GM19193 (cell line): Measurements from ENCODE around the gene KCNK7.

Experiments
- POLR2A ChIP-seq: IDR thresholded peaks from 4 replicates; pipeline ENCODE4 v1.6.1; 2011; ENCODE audit not compliant: insufficient read depth, insufficient read length; ENCODE audit errors: extremely low read depth

Gene KCNK7

GRCh38 chr11:65617990-65618751 lies 22.6 kb upstream of the KCNK7 start:
- no peak for TF ChIP-seq POLR2A

DNA sequence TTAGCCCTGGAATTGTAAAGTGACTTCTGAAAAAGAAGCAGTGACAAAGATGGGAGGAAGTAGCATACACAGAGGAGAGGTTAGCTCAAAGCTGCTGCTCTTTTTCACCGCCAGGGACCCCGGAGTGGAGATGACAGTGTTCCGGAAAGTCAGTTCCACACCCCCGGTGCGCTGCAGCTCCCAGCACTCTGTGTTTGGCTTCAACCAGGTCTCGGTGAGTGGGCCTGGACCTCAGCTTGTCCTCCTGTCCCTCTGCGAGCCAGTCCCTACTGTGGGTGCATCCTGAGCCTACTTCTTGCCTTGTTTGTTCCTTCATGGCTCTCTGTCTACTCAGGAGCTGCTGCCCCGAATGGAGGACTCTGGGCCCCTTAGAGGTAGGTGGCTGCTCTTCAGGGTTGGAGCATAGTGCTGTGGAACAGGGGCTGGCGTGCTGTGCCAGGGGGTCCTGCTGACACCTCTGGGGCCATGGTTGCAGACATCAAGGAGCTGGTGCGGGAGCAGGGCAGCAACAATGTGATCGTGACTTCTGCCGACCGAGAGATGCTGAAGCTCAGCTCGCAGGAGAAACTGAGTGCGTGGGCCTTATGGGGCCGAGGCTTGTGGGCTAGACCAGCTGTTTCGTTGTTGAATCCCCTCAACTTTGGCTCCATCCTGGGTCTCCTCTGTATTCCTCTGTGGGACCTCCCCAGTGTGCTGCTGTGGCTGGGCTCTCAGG lies 21.7 kb upstream of the KCNK7 start:
- TF ChIP-seq POLR2A = no peak

GRCh38 chr11:65616575-65617001 lies 21.0 kb upstream of the KCNK7 start:
- TF ChIP-seq POLR2A = no peak

GRCh38 chr11:65615950-65616574 lies 20.5 kb upstream of the KCNK7 start:
- no peak for TF ChIP-seq POLR2A

DNA sequence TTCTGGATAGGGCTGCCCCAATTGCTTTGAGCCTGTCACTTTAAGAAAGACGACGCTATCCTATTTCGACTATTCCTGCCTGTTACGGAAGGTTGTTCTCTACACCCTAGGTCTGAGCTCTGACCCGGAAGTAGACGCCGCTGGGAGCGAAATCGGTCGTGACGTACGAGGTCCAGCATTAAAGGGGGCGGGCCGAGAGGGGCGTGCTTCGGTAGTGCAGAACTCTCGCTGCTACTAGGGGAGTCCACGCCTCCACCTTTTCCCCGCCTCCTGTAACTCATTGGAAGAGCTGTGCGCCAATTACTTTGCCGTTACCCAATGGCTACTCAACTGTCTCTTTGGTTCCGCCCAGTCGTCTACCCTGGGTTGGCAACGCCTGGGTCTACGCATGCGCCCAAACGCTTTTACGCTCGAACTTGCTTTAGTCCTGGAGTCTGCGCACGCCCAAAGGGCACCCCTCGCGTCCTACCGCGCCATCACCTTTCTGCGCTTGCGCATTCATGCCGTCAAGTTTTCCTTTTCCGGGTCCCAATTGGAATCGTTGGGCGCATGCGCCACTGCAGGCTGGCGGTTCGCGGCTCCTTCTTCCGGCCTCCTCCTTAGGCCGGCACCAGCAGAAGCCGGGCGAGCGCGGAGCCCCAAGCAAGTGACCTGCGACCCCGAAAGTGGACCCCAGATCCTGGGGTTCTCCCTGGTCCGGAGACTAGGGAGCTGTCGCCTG lies 19.8 kb upstream of the KCNK7 start, which contains the start of gene PCNX3:
Gene PCNX3 (plus strand): TSS at position 548 of the 721 bp plus-strand sequence. CDS start 536 bp downstream, outside the sequence.
- TF ChIP-seq POLR2A = peak; percentile 74

DNA sequence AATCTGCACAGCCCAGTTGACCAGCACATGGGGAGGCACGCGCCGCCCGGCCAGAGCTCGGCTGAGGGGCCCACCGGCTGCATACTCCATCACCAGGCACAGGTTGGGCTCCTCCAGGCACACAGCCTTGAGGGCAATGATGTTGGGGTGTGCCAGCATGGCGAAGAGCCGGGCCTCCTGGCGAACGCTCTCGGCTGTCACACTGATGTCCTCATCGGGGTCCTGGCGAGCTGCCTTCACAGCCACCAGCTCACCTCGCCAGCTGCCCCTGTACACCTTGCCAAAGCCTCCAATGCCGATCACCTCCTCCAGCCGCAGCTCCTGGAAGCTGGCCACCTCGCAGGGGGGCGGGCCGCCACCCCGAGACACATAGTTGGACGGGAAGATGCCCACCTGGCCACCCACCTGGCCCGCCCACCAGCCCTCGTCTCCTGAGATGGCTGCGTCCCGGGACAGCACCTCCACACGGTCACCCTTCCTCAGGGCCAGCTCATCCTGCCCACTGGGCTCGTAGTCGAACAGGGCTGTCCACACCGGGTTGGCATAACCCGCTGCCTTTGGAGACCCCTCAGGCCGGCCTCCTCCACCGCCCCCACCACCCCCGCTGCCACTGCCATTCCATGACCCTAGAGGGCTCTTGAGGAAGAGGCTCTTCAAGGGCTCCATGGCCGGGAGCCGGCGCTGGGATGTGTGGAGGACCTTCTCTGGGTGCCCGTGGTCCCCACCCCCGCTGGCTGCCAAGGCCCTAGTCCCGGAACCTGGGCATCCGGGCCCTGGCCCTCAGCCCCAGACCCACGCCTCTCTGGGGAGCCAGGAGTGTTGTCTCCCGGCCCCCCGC lies 17.7 kb upstream of the KCNK7 start:
- no peak for TF ChIP-seq POLR2A

DNA sequence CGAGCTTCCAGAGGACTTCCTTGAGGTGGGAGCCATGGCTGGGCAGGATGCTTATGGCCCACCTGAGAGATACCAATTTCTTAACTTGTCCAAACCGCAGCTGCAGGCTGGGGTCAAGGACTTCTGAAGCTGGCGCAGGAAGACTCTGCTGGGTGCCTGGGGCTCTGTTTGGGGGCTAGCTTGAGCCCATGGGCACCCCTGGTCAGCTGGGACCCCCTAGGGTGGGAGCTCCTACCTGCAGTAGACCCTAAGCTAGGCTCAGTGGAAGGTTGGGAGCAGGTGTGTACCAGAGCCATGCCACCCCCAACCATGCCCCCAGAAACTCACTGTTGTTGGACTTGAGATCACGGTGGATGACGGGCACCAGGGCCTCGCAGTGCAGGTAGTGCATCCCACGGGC lies 17.1 kb upstream of the KCNK7 start:
- no peak for TF ChIP-seq POLR2A

GRCh38 chr11:65611758-65612603 lies 16.4 kb upstream of the KCNK7 start:
- no peak for TF ChIP-seq POLR2A

GRCh38 chr11:65611028-65611757 lies 15.6 kb upstream of the KCNK7 start:
- TF ChIP-seq POLR2A = no peak

GRCh38 chr11:65610404-65610803 lies 14.8 kb upstream of the KCNK7 start:
- no peak for TF ChIP-seq POLR2A

DNA sequence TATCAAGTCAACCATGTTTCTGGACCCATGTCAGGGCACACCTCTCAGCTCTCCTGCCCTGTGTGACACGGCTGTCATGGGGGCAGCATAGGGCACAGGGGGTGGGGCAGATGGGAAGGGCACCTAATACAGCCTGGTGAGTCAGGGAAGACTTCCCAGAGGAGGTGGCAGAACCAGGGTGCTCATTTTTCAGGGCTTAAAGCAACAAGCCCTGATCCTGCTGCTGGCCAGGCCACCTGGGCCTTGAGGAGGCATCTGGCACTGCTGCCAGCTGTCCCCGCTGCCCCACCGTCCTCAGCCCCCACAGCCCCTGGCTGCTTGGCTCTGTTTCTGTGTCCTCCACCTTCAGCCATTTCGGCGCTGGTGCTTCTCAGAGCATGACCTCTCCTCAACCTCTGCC lies 14.1 kb upstream of the KCNK7 start:
- TF ChIP-seq POLR2A = no peak

GRCh38 chr11:65609229-65609628 lies 13.6 kb upstream of the KCNK7 start:
- TF ChIP-seq POLR2A = no peak
